Cardiac muscle cell (in vitro differentiated cells and primary cell): Measurements from ENCODE around the gene ALCAM. TPM values are rescaled to one million over a fixed set of nuclear protein-coding genes. Genes with fewer than 3 reads are reported as not detected.

Experiments
- DNase-seq, 2 donors: peaks; one replicate each; pipeline versions ENCODE4 v3.0.0 to v3.0.0-alpha.2; 2010 to 2017; ENCODE audit warnings: low read depth in 1 of 2, low spot score in 1 of 2
- H3K27ac ChIP-seq: fragments of 200-600 bp; sonication (generic); 2 replicates; pipeline ENCODE4 v1.5.1; 2016
- H3K27me3 ChIP-seq: fragments of 200-600 bp; sonication (generic); 2 replicates; pipeline ENCODE4 v1.6.0; 2016; ENCODE audit warnings: control low read depth
- H3K36me3 ChIP-seq: fragments of 200-600 bp; sonication (generic); 2 replicates; pipeline ENCODE4 v1.5.1; 2016; ENCODE audit warnings: control low read depth
- H3K4me1 ChIP-seq: fragments of 200-600 bp; sonication (generic); 2 replicates; pipeline ENCODE4 v1.8.1; 2017; ENCODE audit warnings: low read depth, mild to moderate bottlenecking, mixed run types
- H3K4me3 ChIP-seq: fragments of 200-600 bp; sonication (generic); 2 replicates; pipeline ENCODE4 v1.5.1; 2016; ENCODE audit warnings: mild to moderate bottlenecking
- H3K9me3 ChIP-seq: fragments of 200-600 bp; sonication (generic); 2 replicates; pipeline ENCODE4 v1.5.1; 2017; ENCODE audit warnings: low read depth, mild to moderate bottlenecking, control low read depth
- CTCF ChIP-seq: IDR thresholded peaks from 2 replicates; pipeline ENCODE4 v1.5.1; 2012; ENCODE audit warnings: low read depth, mild to moderate bottlenecking, low read length
- polyA plus RNA-seq: library from polyadenylated mRNA; unstranded; fragments of >200 nt; fragmentation: Nextera tagmentation; extraction: Ambion mirVana; gene quantifications from 2 replicates; pipeline ENCODE4 v1.2.1, GENCODE V29; 2016
- total RNA-seq: library from RNA; depleted of rRNA; stranded (reverse); fragments of >200 nt; gene quantifications from 2 replicates; pipeline ENCODE4 v1.2.3, GENCODE V29; 2016

Gene ALCAM
- total and polyA plus RNA-seq, 2 experiments from 2014 or later: 15.3 to 28.9 TPM

DNA sequence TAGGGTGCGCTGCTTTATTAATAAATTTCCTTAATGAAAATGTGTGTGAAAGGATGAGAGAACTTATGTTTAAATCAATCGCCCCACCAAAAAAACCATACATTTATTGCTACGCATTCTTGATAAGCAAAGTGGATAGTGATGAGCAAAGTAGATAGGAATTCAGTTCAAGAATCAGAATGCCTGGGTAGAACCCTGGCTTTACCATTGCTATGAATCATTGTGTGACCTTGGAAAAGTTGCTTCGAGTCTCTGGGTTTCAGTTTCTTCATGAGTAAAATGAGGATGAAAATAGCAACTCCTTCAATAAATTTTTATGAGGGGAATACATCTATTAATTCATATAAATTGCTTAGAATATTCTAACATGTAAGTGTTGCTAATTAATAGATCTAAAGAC lies 2.6 kb upstream of the ALCAM start:
- peak in 1 of 2 donors; percentile 38 for DNase-seq
- Histone ChIP-seq H3K9me3 (no peaks in the 10 kb centered on the region), H3K36me3 (no peaks in the 10 kb centered on the region), H3K4me3 (no peak overlapping the region), H3K27ac (no peak overlapping the region), H3K27me3 (peaks cover 12% of the 10 kb centered on the region), H3K4me1 (no peaks in the 10 kb centered on the region)
- TF ChIP-seq CTCF: no peak

GRCh38 chr3:105365081-105365390 lies 1.7 kb upstream of the ALCAM start:
- Histone ChIP-seq H3K9me3 (no peaks in the 10 kb centered on the region), H3K4me3 (no peak overlapping the region), H3K27ac (no peak overlapping the region), H3K36me3 (no peaks in the 10 kb centered on the region), H3K27me3 (peaks cover 12% of the 10 kb centered on the region), H3K4me1 (no peaks in the 10 kb centered on the region)
- TF ChIP-seq CTCF: no peak
- peak in 1 of 2 donors; percentile 26 for DNase-seq

DNA sequence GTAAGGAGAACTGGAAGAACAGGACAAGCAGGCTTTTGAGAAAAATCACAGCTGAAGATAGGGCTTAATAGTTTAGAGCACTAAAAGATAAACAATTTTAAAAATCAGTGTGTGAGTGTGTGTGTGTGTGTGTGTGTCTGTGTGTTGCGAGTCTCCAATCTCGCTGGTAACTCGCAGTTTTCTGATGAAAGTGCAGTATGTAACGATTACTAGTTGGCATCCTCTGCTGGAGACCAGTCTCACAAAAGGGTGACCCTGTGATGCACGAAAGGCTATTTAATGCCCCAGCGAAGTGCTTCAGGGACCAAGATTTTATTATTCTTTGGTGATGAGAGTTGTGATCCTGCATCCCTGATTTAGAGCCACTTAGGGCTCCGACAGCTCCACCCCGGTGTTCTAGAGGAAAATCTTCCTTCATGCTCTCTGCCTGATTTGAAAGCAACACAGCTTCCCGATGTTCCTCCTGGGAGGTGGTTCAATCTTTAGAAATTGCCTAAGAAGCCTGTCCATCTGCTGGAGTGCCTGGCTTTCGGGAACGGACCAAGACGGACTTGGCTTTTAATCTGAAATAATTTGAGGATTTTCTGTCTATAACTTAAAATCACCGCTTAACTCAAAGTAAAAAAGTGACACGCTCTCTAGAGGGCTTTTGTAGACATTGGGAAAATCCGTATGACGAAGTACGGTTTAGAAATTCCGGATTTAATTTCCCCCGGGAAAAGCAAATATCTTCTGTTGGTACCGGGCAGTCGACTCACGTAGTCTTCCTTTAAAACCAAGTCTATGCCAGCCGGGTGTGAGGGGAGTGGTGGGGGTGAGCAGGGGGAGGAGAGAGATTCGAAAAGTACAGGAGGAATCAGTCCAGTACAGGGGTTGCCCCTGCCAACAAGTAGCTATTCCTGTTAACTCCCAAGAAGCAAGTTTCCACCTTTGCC lies 1.1 kb upstream of the ALCAM start:
- no peak for TF ChIP-seq CTCF
- H3K9me3 ChIP-seq: no peaks in the 10 kb centered on the region
- H3K36me3 ChIP-seq: no peaks in the 10 kb centered on the region
- peak overlapping the region; percentile 53 for H3K4me3 ChIP-seq
- no peak overlapping the region for H3K27ac ChIP-seq
- DNase-seq: peak; percentile 23 to 65
- H3K4me1 ChIP-seq: no peaks in the 10 kb centered on the region
- H3K27me3 ChIP-seq: peaks cover 12% of the 10 kb centered on the region

DNA sequence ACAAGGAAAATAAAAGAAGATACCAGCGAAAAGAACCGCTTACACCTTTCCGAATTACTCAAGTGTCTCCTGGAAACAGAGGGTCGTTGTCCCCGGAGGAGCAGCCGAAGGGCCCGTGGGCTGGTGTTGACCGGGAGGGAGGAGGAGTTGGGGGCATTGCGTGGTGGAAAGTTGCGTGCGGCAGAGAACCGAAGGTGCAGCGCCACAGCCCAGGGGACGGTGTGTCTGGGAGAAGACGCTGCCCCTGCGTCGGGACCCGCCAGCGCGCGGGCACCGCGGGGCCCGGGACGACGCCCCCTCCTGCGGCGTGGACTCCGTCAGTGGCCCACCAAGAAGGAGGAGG lies 325 bp downstream of the ALCAM start:
- TF ChIP-seq CTCF: no peak
- H3K4me3 ChIP-seq: peak overlapping the region; percentile 53
- H3K27me3 ChIP-seq: peaks cover 12% of the 10 kb centered on the region
- H3K36me3 ChIP-seq: no peaks in the 10 kb centered on the region
- no peaks in the 10 kb centered on the region for H3K9me3 ChIP-seq
- DNase-seq: peak in 1 of 2 donors; percentile 34
- no peak overlapping the region for H3K27ac ChIP-seq
- no peaks in the 10 kb centered on the region for H3K4me1 ChIP-seq

DNA sequence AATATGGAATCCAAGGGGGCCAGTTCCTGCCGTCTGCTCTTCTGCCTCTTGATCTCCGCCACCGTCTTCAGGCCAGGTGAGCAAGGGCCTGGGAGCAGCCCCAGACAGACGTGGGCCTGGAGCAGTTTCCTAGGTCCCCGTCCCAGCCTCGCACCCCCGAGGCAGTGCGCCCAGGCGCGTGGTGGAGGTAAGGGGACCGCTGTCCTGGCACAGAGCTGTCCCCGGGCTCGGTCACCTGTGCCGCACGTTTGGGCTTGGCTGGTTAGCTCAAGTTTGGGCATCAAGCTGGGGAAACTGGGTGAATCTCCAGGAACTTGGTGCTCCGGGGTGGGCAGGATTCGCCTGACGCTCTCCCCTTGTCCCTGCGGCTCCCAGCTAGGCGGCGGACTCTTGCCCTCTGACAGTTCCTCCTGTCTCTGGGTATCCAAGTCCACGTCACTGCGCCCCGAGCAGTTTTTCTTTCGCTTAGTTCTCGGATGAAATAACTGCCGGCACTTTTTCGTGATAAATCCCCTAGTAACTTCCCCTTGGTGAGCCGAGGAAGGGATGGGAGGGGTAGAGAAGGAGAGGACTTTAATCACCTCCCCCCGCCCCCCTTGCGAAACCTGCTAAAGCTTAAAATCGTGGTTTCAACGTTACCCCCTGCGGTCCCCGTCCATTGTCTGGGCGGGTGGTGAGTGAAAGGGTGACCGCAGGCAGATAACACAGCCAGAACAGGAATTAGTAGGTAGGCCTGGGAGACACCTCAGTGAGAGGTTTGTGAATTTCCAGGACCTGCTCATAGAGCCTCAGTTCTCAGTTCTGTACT lies 901 bp downstream of the ALCAM start:
- DNase-seq: peak; percentile 45 to 73
- Histone ChIP-seq H3K9me3 (no peaks in the 10 kb centered on the region), H3K36me3 (no peaks in the 10 kb centered on the region), H3K27me3 (peaks cover 12% of the 10 kb centered on the region), H3K27ac (no peak overlapping the region), H3K4me1 (no peaks in the 10 kb centered on the region), H3K4me3 (peak overlapping the region; percentile 53)
- no peak for TF ChIP-seq CTCF
